HG03066 (cell line): ENCODE results near the gene ZNF236.

Experiments used
- ATAC-seq: cut with Tn5 transposase; IDR thresholded peaks from one replicate; pipeline ENCODE4 v1.9.1; 2021; ENCODE audit warnings: low read depth; ENCODE audit not compliant: unreplicated experiment

Gene ZNF236

GRCh38 chr18:77000527-77000926 is 178.2 kb downstream of the ZNF236 start:
- ATAC-seq, result no peak

- no peak for ATAC-seq
Observed at GRCh38 chr18:77001041-77001440, 178.7 kb downstream of the ZNF236 start.

GRCh38 chr18:77001979-77002378 is 179.6 kb downstream of the ZNF236 start:
- no peak for ATAC-seq

GRCh38 chr18:77002496-77002895 is 180.1 kb downstream of the ZNF236 start:
- no peak for ATAC-seq

GRCh38 chr18:77003316-77003715 is 181.0 kb downstream of the ZNF236 start:
- ATAC-seq, result no peak

GRCh38 chr18:77004555-77005380 is 182.4 kb downstream of the ZNF236 start:
- no peak for ATAC-seq

GRCh38 chr18:77005651-77006195 is 183.4 kb downstream of the ZNF236 start:
- ATAC-seq, result no peak

- no peak for ATAC-seq
Observed at GRCh38 chr18:77006305-77007175, 184.2 kb downstream of the ZNF236 start.

- no peak for ATAC-seq
Observed at GRCh38 chr18:77007251-77007650, 184.9 kb downstream of the ZNF236 start.

GRCh38 chr18:77008006-77008405 is 185.6 kb downstream of the ZNF236 start:
- ATAC-seq, result no peak

GRCh38 chr18:77008576-77009315 is 186.4 kb downstream of the ZNF236 start:
- no peak for ATAC-seq

- ATAC-seq, result no peak
Observed at GRCh38 chr18:77009675-77010074, 187.3 kb downstream of the ZNF236 start.

GRCh38 chr18:77012120-77012519 is 189.8 kb downstream of the ZNF236 start:
- ATAC-seq, result no peak

GRCh38 chr18:77012806-77013541 is 190.6 kb downstream of the ZNF236 start:
- no peak for ATAC-seq

GRCh38 chr18:77013811-77014521 is 191.6 kb downstream of the ZNF236 start:
- ATAC-seq, result no peak

GRCh38 chr18:77014538-77014937 is 192.2 kb downstream of the ZNF236 start:
- no peak for ATAC-seq

- no peak for ATAC-seq
Observed at GRCh38 chr18:77015169-77015568, 192.8 kb downstream of the ZNF236 start.

- ATAC-seq, result no peak
Observed at GRCh38 chr18:77015771-77016710, 193.7 kb downstream of the ZNF236 start.
